GM12874 (cell line): ENCODE data around the gene SPACA6.

ENCODE experiments used
- CTCF ChIP-seq: IDR thresholded peaks from 2 replicates; pipeline ENCODE4 v1.5.1; 2011; ENCODE audit warnings: low read depth, mild to moderate bottlenecking, control low read depth, low read length, moderate library complexity; ENCODE audit not compliant: insufficient read depth

SPACA6 gene

GRCh38 chr19:51689751-51690453 is 3.2 kb upstream of the SPACA6 start:
- TF ChIP-seq CTCF = no peak

DNA sequence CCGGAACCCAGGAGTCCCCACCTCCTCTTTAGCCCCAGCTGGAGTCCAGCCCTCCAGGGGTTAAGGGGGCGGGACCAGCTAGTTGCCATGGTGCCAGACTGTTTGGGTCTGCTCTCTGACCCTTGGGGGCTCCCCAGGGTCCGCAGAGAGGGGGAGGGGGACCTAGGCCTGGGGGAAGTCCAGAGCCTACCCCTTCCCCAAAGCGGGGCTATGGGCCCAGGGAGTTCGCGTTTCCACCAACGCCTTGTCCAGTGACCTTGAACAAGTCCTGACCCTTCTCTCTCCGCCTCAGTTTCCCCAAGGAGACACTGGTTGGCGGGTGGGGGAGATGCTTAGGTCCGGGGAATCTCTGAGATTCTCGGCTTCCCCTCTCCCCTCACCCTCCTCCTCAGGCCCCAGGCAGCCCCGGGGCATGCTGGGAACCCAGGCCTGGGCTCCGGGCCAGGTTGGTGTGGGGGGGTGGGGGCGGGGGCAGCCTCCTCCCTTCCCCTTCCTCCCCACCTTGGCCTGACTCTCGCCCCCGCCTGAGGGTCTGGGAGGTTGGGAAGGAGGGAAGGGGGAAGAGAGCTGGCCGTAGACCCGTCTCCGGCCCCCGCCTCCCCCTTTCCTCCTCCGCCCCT is 2.6 kb upstream of the SPACA6 start:
- no peak for TF ChIP-seq CTCF

DNA sequence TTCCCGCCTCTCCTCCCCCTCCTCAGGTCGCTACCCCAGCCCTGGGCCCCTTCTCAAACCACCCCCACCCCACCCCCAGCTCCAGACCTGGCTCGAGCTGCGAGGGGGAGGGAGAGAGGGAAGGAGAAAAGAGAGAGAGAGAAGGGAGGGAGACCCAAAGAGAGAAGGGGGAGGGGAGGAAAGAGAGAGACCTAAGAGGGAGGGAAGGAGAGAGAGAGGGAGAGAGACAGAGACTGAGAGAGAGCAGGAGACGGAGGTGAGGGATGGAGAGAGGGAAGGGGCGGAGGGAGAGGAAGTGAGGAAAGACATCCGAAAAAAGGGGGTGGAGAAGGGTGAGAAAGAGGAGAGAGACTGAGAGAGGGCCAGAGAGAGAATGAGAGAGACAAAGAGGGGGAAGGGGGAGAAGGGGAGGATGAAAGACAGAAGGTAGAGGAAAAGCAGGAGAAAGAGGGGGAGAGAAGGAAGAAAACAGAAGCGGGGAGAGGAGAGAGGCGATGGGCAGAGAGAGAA is 2.0 kb upstream of the SPACA6 start:
- no peak for TF ChIP-seq CTCF

DNA sequence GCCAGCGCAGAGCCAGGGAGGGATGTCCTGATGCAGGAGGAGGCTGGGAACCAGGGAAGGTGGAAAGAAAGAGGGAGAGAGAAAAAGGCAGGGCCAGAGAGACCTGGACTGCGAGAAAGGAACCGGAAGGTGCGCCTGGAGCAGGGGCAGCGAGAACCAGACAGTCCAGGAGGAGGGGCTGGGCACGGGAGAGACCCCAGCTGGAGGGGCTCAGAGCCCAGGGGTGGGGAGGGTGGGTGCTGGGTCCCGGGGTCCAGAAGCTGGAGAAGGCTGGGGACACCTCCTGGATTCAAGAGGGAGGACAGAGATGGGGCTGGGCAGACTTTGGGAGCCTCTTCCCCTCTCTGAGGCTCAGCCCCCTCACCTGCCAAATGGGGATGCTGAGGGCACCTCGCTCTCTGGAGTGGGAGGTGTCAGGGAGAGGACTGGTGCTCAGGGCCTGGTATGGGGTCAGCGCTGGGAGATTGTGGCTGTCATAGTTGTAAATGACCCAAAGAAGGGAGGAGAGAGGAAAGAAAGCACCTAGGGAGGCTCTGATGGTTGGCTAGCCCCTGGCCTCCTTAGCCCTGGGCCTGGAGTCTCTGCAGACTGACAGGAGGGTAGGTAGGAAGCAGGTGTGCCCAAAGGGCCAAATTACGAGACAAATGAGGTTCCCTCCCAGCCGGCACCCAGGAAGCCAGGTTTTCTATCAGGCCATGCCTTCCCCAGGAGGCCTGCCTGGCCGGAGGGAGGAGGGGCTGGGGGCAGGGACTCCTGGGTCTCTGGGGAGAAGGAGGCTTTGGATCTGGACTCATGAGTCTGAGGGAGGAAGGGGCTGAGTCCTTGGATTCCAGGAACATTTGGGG is 1.3 kb upstream of the SPACA6 start:
- no peak for TF ChIP-seq CTCF

- no peak for TF ChIP-seq CTCF
Measured at GRCh38 chr19:51692468-51692867, 662 bp upstream of the SPACA6 start.

GRCh38 chr19:51693819-51694218 is 689 bp downstream of the SPACA6 start:
- no peak for TF ChIP-seq CTCF
